ENCODE data around the gene UMPS.

- no peak for TF ChIP-seq CTCF (IDR thresholded peaks at IDR 0.05)
- no peak for TF ChIP-seq POLR2A (IDR thresholded peaks at IDR 0.05)
Measured at GRCh38 chr3:124747111-124747981, 17.1 kb downstream of the UMPS start.

Measured in Peyer's patch (tissue), 4 donors.